Endodermal cell (in vitro differentiated cells): ENCODE data around the gene GINS3. TPM values are rescaled to one million over a fixed set of nuclear protein-coding genes. Genes with fewer than 3 reads are reported as not detected.

Source experiments
- DNase-seq: peaks from one replicate; pipeline ENCODE4 v3.0.0-alpha.2; 2017
- H3K27ac ChIP-seq: 2 replicates; pipeline ENCODE4 v1.5.1; 2013; ENCODE audit warnings: mild to moderate bottlenecking, low read depth, low read length, moderate library complexity
- H3K27me3 ChIP-seq: 2 replicates; pipeline ENCODE4 v1.6.1; 2013; ENCODE audit warnings: mild to moderate bottlenecking, low read length, moderate library complexity; ENCODE audit not compliant: insufficient read depth, control insufficient read depth, poor library complexity, severe bottlenecking
- H3K36me3 ChIP-seq: 2 replicates; pipeline ENCODE4 v1.7.0; 2013; ENCODE audit warnings: mild to moderate bottlenecking, low read length, moderate library complexity; ENCODE audit not compliant: control insufficient read depth, insufficient read depth
- H3K4me1 ChIP-seq: one replicate; pipeline ENCODE4 v1.7.0; 2013; ENCODE audit warnings: low read length; ENCODE audit not compliant: control insufficient read depth, insufficient read depth
- H3K4me3 ChIP-seq: 2 replicates; pipeline ENCODE4 v1.5.1; 2013; ENCODE audit warnings: mild to moderate bottlenecking, low read length, moderate library complexity
- H3K9ac ChIP-seq: 2 replicates; pipeline ENCODE4 v1.6.1; 2013; ENCODE audit warnings: mild to moderate bottlenecking, low read length, moderate library complexity; ENCODE audit not compliant: poor library complexity, severe bottlenecking; ENCODE audit errors: extremely low read depth
- H3K9me3 ChIP-seq: 2 replicates; pipeline ENCODE4 v1.6.1; 2013; ENCODE audit warnings: mild to moderate bottlenecking, low read length, moderate library complexity; ENCODE audit not compliant: control insufficient read depth
- H3K27ac Mint-ChIP-seq: 2 replicates; pipeline ENCODE4 v1.8.0; 2020; ENCODE audit warnings: mixed read lengths
- H3K27me3 Mint-ChIP-seq: 2 replicates; pipeline ENCODE4 v1.8.0; 2021; ENCODE audit warnings: mild to moderate bottlenecking, mixed read lengths; ENCODE audit not compliant: insufficient read depth
- H3K36me3 Mint-ChIP-seq: 2 replicates; pipeline ENCODE4 v1.8.0; 2020; ENCODE audit warnings: low read depth, mixed read lengths
- H3K4me1 Mint-ChIP-seq: 2 replicates; pipeline ENCODE4 v1.8.0; 2020; ENCODE audit warnings: mixed read lengths
- H3K4me3 Mint-ChIP-seq: 2 replicates; pipeline ENCODE4 v1.8.0; 2020; ENCODE audit warnings: mild to moderate bottlenecking, moderate library complexity, mixed read lengths
- H3K9me3 Mint-ChIP-seq: 2 replicates; pipeline ENCODE4 v1.8.0; 2020; ENCODE audit warnings: mild to moderate bottlenecking, mixed read lengths
- CTCF ChIP-seq: fragments of 200-600 bp; sonication (generic); conservative IDR thresholded peaks from 2 replicates; pipeline ENCODE4 v1.5.0; 2021; ENCODE audit warnings: antibody characterized with exemption, mild to moderate bottlenecking
- WGBS, 2 experiments: methylation state at CpG; one replicate each; pipeline versions ENCODE4 v1.1.5 to v1.1.7; 2013; ENCODE audit warnings: missing lambda C conversion rate in 2 of 2, mixed read lengths in 1 of 2; ENCODE audit not compliant: insufficient coverage in 1 of 2, insufficient read length in 1 of 2; 5-methylcytosine and 5-hydroxymethylcytosine counted together
- total RNA-seq, 2 donors: library from RNA; stranded (reverse); fragmentation: NEBNext Ultra II Directional in 1 of 2; extraction: Animal tissue kit (Norgen Biotek cat#: 25700) in 1 of 2; gene quantifications; 2 replicates in 1 of 2; 3 replicates in 1 of 2; pipeline ENCODE4 v1.2.1, GENCODE V29; 2021

GINS3 gene
- total RNA-seq, 2 donors from 2014 or later: 10.5 to 14.7 TPM

GRCh38 chr16:58450590-58450989 lies 58.3 kb downstream of the GINS3 start:
- H3K9me3 Mint-ChIP-seq: no peaks in the 10 kb centered on the region
- no peaks in the 10 kb centered on the region for H3K36me3 ChIP-seq
- H3K4me1 Mint-ChIP-seq: peaks cover 11% of the 10 kb centered on the region
- H3K4me3 ChIP-seq: no peak overlapping the region
- no peak for DNase-seq
- WGBS, 2 experiments: 87 to 88% methylated on average over 4 to 7 of the region's 7 CpGs
- H3K36me3 Mint-ChIP-seq: no peaks in the 10 kb centered on the region
- H3K27me3 Mint-ChIP-seq: peaks cover 27% of the 10 kb centered on the region
- no peak for TF ChIP-seq CTCF
- no peak overlapping the region for H3K27ac Mint-ChIP-seq
- no peaks in the 10 kb centered on the region for H3K9me3 ChIP-seq
- H3K27ac ChIP-seq: no peak overlapping the region
- H3K4me1 ChIP-seq: peaks cover 5% of the 10 kb centered on the region
- H3K27me3 ChIP-seq: no peaks in the 10 kb centered on the region
- H3K9ac ChIP-seq: no peak overlapping the region
- no peak overlapping the region for H3K4me3 Mint-ChIP-seq

- no peak overlapping the region for H3K4me3 Mint-ChIP-seq
- Histone ChIP-seq H3K4me3 (no peak overlapping the region), H3K36me3 (no peaks in the 10 kb centered on the region), H3K9me3 (no peaks in the 10 kb centered on the region), H3K27me3 (no peaks in the 10 kb centered on the region), H3K9ac (no peak overlapping the region), H3K27ac (no peak overlapping the region), H3K4me1 (peaks cover 5% of the 10 kb centered on the region)
- TF ChIP-seq CTCF: no peak
- H3K9me3 Mint-ChIP-seq: no peaks in the 10 kb centered on the region
- H3K4me1 Mint-ChIP-seq: peaks cover 13% of the 10 kb centered on the region
- peaks cover 27% of the 10 kb centered on the region for H3K27me3 Mint-ChIP-seq
- H3K36me3 Mint-ChIP-seq: no peaks in the 10 kb centered on the region
- H3K27ac Mint-ChIP-seq: no peak overlapping the region
- WGBS, 2 experiments: 77 to 91% methylated on average over 2 to 3 of the region's 3 CpGs
- no peak for DNase-seq
These were observed 59.0 kb downstream of the GINS3 start for GRCh38 chr16:58451265-58451689.

- no peak overlapping the region for H3K4me3 ChIP-seq
- WGBS, 2 experiments: 90 to 100% methylated on average over 1 of the region's 1 CpG
- H3K27me3 Mint-ChIP-seq: peaks cover 27% of the 10 kb centered on the region
- DNase-seq: no peak
- TF ChIP-seq CTCF: peak; percentile 40
- no peak overlapping the region for H3K9ac ChIP-seq
- no peaks in the 10 kb centered on the region for H3K36me3 ChIP-seq
- H3K36me3 Mint-ChIP-seq: no peaks in the 10 kb centered on the region
- H3K27ac ChIP-seq: no peak overlapping the region
- H3K4me1 ChIP-seq: peaks cover 8% of the 10 kb centered on the region
- no peak overlapping the region for H3K27ac Mint-ChIP-seq
- H3K9me3 Mint-ChIP-seq: no peaks in the 10 kb centered on the region
- no peaks in the 10 kb centered on the region for H3K9me3 ChIP-seq
- no peak overlapping the region for H3K4me3 Mint-ChIP-seq
- H3K4me1 Mint-ChIP-seq: peaks cover 18% of the 10 kb centered on the region
- H3K27me3 ChIP-seq: no peaks in the 10 kb centered on the region
These were observed 59.7 kb downstream of the GINS3 start for GRCh38 chr16:58451945-58452401.
